K562 (cell line): ENCODE data around the gene CLCNKB. TPM values are rescaled to one million over a fixed set of nuclear protein-coding genes. Genes with fewer than 3 reads are reported as not detected.
A peak's percentile ranks its signal among the peaks of the same experiment; 100 is the strongest.

Source experiments
- BCL6 ChIP-seq: fragments of 250-450 bp; sonication (Bioruptor Pico); IDR thresholded peaks from 2 replicates; pipeline ENCODE4 v1.4.0; 2020
- FOXA1 ChIP-seq: fragments of 450-650 bp; IDR thresholded peaks from 2 replicates; pipeline ENCODE4 v1.6.1; 2016; ENCODE audit warnings: mild to moderate bottlenecking, borderline replicate concordance
- GATAD2B ChIP-seq: fragments of 450-650 bp; IDR thresholded peaks from 2 replicates; pipeline ENCODE4 v1.6.1; 2017; ENCODE audit warnings: mild to moderate bottlenecking, borderline replicate concordance
- KLF6 ChIP-seq: fragments of 250-450 bp; sonication (Bioruptor Pico); IDR thresholded peaks from 2 replicates; pipeline ENCODE4 v1.4.0; 2020; ENCODE audit warnings: mild to moderate bottlenecking, moderate library complexity, borderline replicate concordance
- NFIC ChIP-seq: fragments of 450-650 bp; IDR thresholded peaks from 2 replicates; pipeline ENCODE4 v1.6.1; 2017; ENCODE audit warnings: mild to moderate bottlenecking, inconsistent platforms
- NR4A1 ChIP-seq, 2 experiments: fragments of 250-450 bp in 1 of 2; fragments of 450-650 bp in 1 of 2; sonication (Bioruptor Pico) in 1 of 2; IDR thresholded peaks; 2 replicates each; pipeline versions ENCODE4 v1.4.0 to v1.6.1; 2016 to 2020; ENCODE audit warnings: mild to moderate bottlenecking in 2 of 2, missing compliant biosample characterization in 1 of 2, missing genetic modification characterization in 1 of 2, moderate library complexity in 1 of 2
- PHF21A ChIP-seq: fragments of 450-650 bp; IDR thresholded peaks from 2 replicates; pipeline ENCODE4 v1.6.1; 2017; ENCODE audit warnings: low read depth, borderline replicate concordance
- RBBP5 ChIP-seq: fragments of 200-600 bp; sonication (generic); IDR thresholded peaks from 2 replicates; pipeline ENCODE4 v1.6.1; 2012; ENCODE audit warnings: borderline replicate concordance, mild to moderate bottlenecking, low read length, control low read depth, inconsistent platforms; ENCODE audit not compliant: insufficient read depth, poor library complexity, severe bottlenecking
- SMAD4 ChIP-seq: fragments of 250-450 bp; sonication (Bioruptor Pico); conservative IDR thresholded peaks from 2 replicates; pipeline ENCODE4 v1.8.0; 2021; ENCODE audit warnings: inconsistent platforms, mild to moderate bottlenecking, moderate library complexity
- SOX6 ChIP-seq: fragments of 450-650 bp; IDR thresholded peaks from 2 replicates; pipeline ENCODE4 v1.6.1; 2014; ENCODE audit warnings: mild to moderate bottlenecking
- TRIM24 ChIP-seq, 2 experiments: fragments of 450-650 bp; IDR thresholded peaks; 2 replicates each; pipeline ENCODE4 v1.6.1; 2016
- TRIM28 ChIP-seq: fragments of 450-650 bp; IDR thresholded peaks from 2 replicates; pipeline ENCODE4 v1.6.1; 2017
- ZNF224 ChIP-seq: sonication (generic); formaldehyde crosslinking; IDR thresholded peaks from 2 replicates; pipeline ENCODE4 v1.8.0; 2022; ENCODE audit warnings: mild to moderate bottlenecking, missing genetic modification reagents
- ZNF785 ChIP-seq: fragments of 250-450 bp; sonication (Bioruptor Pico); IDR thresholded peaks from 2 replicates; pipeline ENCODE4 v1.4.0; 2020; ENCODE audit warnings: mild to moderate bottlenecking
- polyA plus RNA-seq, 8 experiments: library from polyadenylated mRNA; depleted of rRNA in 4 of 8; stranded (reverse) in 5 of 8; unstranded in 3 of 8; fragments of >200 nt; fragmentation: Nextera tagmentation in 2 of 8; fragmentation: Illumina TruSeq in 1 of 8; extraction: Ambion mirVana in 2 of 8; extraction: Trizol in 1 of 8; gene quantifications; 2 replicates each; pipeline versions ENCODE4 v1.2.1 to v1.2.3, GENCODE V29; 2011 to 2014; ENCODE audit warnings: inconsistent platforms in 1 of 8, missing spikeins in 1 of 8
- total RNA-seq, 7 experiments: library from RNA; depleted of rRNA in 6 of 7; stranded (reverse); fragments of >200 nt in 6 of 7; fragmentation: Illumina TruSeq in 2 of 7; extraction: Trizol in 2 of 7; gene quantifications; 2 replicates each; pipeline versions ENCODE4 v1.2.1 to v1.2.3, GENCODE V29; 2011 to 2021; ENCODE audit warnings: low replicate concordance in 1 of 7
- TF ChIP-seq, protein P1 (sequence below): sonication (generic); formaldehyde crosslinking; IDR thresholded peaks from 2 replicates; pipeline ENCODE4 v1.8.0; 2023; ENCODE audit warnings: missing genetic modification reagents, mild to moderate bottlenecking, borderline replicate concordance
- TF ChIP-seq, protein P2 (sequence below), 2 experiments: IDR thresholded peaks; 2 replicates each; pipeline ENCODE4 v1.6.1; 2012; ENCODE audit warnings: improper control_type of control experiment in 2 of 2, low read depth in 2 of 2, low read length in 2 of 2, borderline replicate concordance in 1 of 2
- TF ChIP-seq, protein P3 (sequence below): IDR thresholded peaks from 2 replicates; pipeline ENCODE4 v1.6.1; 2012; ENCODE audit warnings: low read depth, low read length, improper control_type of control experiment, borderline replicate concordance

Gene CLCNKB
- total and polyA plus RNA-seq, 9 of the 15 experiments (the other 6 are each of a cell fraction or from before 2014, with no cell fraction given), result 0.08 to 1.7 (median 0.64) TPM

DNA sequence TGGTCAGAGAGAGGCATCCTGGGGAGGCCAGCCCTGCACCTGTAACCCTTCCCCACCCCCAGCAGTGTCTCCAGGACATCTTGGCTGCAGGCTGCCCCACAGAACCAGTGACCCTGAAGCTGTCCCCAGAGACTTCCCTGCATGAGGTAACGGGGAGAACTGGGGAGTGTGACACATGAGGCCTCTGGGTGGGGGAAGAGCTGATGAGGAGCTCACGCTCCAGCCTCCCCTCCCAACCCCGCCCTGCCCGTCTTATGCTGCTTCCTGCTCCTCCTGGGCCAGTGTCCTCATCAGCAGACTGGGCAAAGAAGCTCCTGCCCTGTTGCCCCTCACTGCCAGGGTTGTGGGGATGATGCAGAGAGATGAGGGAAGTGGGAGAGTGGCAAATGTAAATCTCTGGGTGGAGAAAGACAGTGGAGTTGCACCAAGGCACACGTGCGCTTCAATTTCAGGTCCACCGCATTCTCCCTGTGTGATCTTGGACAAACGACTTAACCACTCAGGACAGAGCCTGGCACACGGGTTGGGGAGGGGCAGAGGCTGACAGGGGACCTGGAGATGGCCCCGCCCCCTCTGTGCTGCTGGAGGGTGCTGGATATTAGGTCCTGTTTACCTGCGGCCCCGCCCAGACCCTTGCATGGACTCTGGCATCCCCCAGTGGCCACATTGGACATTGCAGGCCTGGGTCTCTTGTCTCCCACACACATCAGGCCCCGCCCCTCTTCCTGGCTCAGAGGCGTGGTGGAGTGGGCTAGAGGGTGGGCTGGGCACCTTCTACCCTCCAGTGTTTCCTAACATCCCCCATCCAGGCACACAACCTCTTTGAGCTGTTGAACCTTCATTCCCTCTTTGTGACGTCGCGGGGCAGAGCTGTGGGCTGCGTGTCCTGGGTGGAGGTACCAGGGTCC, 12.3 kb downstream of the CLCNKB start (continued):
- TF ChIP-seq, protein P1, sequence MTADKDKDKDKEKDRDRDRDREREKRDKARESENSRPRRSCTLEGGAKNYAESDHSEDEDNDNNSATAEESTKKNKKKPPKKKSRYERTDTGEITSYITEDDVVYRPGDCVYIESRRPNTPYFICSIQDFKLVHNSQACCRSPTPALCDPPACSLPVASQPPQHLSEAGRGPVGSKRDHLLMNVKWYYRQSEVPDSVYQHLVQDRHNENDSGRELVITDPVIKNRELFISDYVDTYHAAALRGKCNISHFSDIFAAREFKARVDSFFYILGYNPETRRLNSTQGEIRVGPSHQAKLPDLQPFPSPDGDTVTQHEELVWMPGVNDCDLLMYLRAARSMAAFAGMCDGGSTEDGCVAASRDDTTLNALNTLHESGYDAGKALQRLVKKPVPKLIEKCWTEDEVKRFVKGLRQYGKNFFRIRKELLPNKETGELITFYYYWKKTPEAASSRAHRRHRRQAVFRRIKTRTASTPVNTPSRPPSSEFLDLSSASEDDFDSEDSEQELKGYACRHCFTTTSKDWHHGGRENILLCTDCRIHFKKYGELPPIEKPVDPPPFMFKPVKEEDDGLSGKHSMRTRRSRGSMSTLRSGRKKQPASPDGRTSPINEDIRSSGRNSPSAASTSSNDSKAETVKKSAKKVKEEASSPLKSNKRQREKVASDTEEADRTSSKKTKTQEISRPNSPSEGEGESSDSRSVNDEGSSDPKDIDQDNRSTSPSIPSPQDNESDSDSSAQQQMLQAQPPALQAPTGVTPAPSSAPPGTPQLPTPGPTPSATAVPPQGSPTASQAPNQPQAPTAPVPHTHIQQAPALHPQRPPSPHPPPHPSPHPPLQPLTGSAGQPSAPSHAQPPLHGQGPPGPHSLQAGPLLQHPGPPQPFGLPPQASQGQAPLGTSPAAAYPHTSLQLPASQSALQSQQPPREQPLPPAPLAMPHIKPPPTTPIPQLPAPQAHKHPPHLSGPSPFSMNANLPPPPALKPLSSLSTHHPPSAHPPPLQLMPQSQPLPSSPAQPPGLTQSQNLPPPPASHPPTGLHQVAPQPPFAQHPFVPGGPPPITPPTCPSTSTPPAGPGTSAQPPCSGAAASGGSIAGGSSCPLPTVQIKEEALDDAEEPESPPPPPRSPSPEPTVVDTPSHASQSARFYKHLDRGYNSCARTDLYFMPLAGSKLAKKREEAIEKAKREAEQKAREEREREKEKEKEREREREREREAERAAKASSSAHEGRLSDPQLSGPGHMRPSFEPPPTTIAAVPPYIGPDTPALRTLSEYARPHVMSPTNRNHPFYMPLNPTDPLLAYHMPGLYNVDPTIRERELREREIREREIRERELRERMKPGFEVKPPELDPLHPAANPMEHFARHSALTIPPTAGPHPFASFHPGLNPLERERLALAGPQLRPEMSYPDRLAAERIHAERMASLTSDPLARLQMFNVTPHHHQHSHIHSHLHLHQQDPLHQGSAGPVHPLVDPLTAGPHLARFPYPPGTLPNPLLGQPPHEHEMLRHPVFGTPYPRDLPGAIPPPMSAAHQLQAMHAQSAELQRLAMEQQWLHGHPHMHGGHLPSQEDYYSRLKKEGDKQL (CRISPR knock-in tag), result no peak
- no peak for TF ChIP-seq ZNF785
- TF ChIP-seq FOXA1, result no peak
- no peak; the same call in 1 of the 2 replicates for TF ChIP-seq NFIC
- TF ChIP-seq TRIM28, result 0 out of 2 replicates have a peak, but pooled peaks have one; percentile 20
- TF ChIP-seq TRIM24 (IDR thresholded peaks at IDR 0.05), result no peak
- TF ChIP-seq ZNF224, result no peak
- peak; percentile 47 for TF ChIP-seq RBBP5
- TF ChIP-seq NR4A1 (CRISPR knock-in tag; IDR thresholded peaks at IDR 0.05), result no peak
- TF ChIP-seq NR4A1 (tag; IDR thresholded peaks at IDR 0.05), result no peak
- TF ChIP-seq, protein P2, sequence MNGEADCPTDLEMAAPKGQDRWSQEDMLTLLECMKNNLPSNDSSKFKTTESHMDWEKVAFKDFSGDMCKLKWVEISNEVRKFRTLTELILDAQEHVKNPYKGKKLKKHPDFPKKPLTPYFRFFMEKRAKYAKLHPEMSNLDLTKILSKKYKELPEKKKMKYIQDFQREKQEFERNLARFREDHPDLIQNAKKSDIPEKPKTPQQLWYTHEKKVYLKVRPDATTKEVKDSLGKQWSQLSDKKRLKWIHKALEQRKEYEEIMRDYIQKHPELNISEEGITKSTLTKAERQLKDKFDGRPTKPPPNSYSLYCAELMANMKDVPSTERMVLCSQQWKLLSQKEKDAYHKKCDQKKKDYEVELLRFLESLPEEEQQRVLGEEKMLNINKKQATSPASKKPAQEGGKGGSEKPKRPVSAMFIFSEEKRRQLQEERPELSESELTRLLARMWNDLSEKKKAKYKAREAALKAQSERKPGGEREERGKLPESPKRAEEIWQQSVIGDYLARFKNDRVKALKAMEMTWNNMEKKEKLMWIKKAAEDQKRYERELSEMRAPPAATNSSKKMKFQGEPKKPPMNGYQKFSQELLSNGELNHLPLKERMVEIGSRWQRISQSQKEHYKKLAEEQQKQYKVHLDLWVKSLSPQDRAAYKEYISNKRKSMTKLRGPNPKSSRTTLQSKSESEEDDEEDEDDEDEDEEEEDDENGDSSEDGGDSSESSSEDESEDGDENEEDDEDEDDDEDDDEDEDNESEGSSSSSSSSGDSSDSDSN (IDR thresholded peaks at IDR 0.05; ENCODE audit: borderline replicate concordance in 1 of 2, low read depth in 2 of 2, low read length in 2 of 2), result no peak
- TF ChIP-seq, protein P3, sequence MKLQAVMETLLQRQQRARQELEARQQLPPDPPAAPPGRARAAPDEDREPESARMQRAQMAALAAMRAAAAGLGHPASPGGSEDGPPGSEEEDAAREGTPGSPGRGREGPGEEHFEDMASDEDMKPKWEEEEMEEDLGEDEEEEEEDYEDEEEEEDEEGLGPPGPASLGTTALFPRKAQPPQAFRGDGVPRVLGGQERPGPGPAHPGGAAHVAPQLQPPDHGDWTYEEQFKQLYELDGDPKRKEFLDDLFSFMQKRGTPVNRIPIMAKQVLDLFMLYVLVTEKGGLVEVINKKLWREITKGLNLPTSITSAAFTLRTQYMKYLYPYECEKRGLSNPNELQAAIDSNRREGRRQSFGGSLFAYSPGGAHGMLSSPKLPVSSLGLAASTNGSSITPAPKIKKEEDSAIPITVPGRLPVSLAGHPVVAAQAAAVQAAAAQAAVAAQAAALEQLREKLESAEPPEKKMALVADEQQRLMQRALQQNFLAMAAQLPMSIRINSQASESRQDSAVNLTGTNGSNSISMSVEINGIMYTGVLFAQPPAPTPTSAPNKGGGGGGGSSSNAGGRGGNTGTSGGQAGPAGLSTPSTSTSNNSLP, result peak; percentile 62; the same call in 1 of the 2 replicates
- TF ChIP-seq PHF21A, result no peak
- peak; percentile 66 for TF ChIP-seq SMAD4 (CRISPR knock-in tag)
- TF ChIP-seq SOX6, result no peak; the same call in 1 of the 2 replicates
- no peak for TF ChIP-seq KLF6 (CRISPR knock-in tag)
- TF ChIP-seq BCL6 (CRISPR knock-in tag), result no peak
- peak; percentile 68; the same call in 1 of the 2 replicates for TF ChIP-seq GATAD2B
